ENCODE data around the gene ZFP14.

- TF ChIP-seq FOXA1 (IDR thresholded peaks at IDR 0.05), result no peak
- TF ChIP-seq CTCF (IDR thresholded peaks at IDR 0.05; ENCODE audit: low read depth, low read length, missing input control), result no peak
- no peak for TF ChIP-seq ATF3 (IDR thresholded peaks at IDR 0.05)
These were observed 29.1 kb upstream of the ZFP14 start for GRCh38 chr19:36408101-36408500.
